Fibroblast of the aortic adventitia (primary cell): Measurements from ENCODE around the gene TBX1. TPM values are rescaled to one million over a fixed set of nuclear protein-coding genes. Genes with fewer than 3 reads are reported as not detected.

Source experiments
- DNase-seq: peaks from one replicate; pipeline ENCODE4 v3.0.0-alpha.2; 2010; ENCODE audit warnings: low read depth
- H3K4me3 ChIP-seq: 2 replicates; pipeline ENCODE4 v1.5.1; 2011; ENCODE audit warnings: low read depth, mild to moderate bottlenecking, control low read depth, low read length, moderate library complexity
- CTCF ChIP-seq: IDR thresholded peaks from 2 replicates; pipeline ENCODE4 v1.5.1; 2011; ENCODE audit warnings: mild to moderate bottlenecking, low read length, control low read depth, inconsistent platforms; ENCODE audit not compliant: insufficient read depth
- total RNA-seq: library from RNA; depleted of rRNA; stranded (reverse); fragments of >200 nt; gene quantifications from 2 replicates; pipeline ENCODE4 v1.2.3, GENCODE V29; 2012; ENCODE audit warnings: low replicate concordance

The TBX1 gene
- total RNA-seq, 1 donor: 2.8 TPM

- DNase-seq: no peak
- H3K4me3 ChIP-seq: no peak overlapping the region
- no peak for TF ChIP-seq CTCF
Observed at GRCh38 chr22:19757985-19758895, 2.3 kb upstream of the TBX1 start.

GRCh38 chr22:19758896-19759426, 1.6 kb upstream of the TBX1 start:
- TF ChIP-seq CTCF: no peak
- H3K4me3 ChIP-seq: no peak overlapping the region

GRCh38 chr22:19759427-19760057, 1.0 kb upstream of the TBX1 start:
- no peak for DNase-seq
- H3K4me3 ChIP-seq: no peak overlapping the region
- TF ChIP-seq CTCF: no peak

More at GRCh38 chr22:19758896-19759426, 1.6 kb upstream of the TBX1 start:
- DNase-seq: no peak

GRCh38 chr22:19760951-19761724, 560 bp downstream of the TBX1 start:
- DNase-seq: no peak
- peak overlapping the region; percentile 50 for H3K4me3 ChIP-seq
- TF ChIP-seq CTCF: no peak

- TF ChIP-seq CTCF: no peak
- DNase-seq: no peak
- peak overlapping the region; percentile 41 for H3K4me3 ChIP-seq
Observed at GRCh38 chr22:19761725-19762567, 1.4 kb downstream of the TBX1 start.
